ENCODE measurements around the gene URGCP. TPM values are rescaled to one million over a fixed set of nuclear protein-coding genes. Genes with fewer than 3 reads are reported as not detected.

The URGCP gene
- total RNA-seq, 1 experiment from 2014 or later: 26.6 TPM

GRCh38 chr7:43879477-43879876, 26.9 kb downstream of the URGCP start:
- no peak overlapping the region for H3K27ac ChIP-seq (ENCODE audit: low read depth, low read length, poor library complexity, severe bottlenecking)
- BruUV-seq (replicated peaks): no TSS peak
- POLR2A ChIA-PET (ENCODE audit: low non-redundant PET): no interaction called here
- peaks cover 47% of the 10 kb centered on the region for H3K36me3 ChIP-seq (ENCODE audit: insufficient read depth, low read length, poor library complexity, severe bottlenecking)
- no peaks in the 10 kb centered on the region for H3K27me3 ChIP-seq (replicated peaks; ENCODE audit: insufficient read depth, low read depth, low read length, poor library complexity)
- intact Hi-C loops (cut with micrococcal nuclease; ENCODE audit: unreplicated experiment): no loop called here
- no peaks in the 10 kb centered on the region for H3K9me3 ChIP-seq (ENCODE audit: low read depth, low read length, poor library complexity, severe bottlenecking)
- H3K4me1 ChIP-seq (ENCODE audit: insufficient read depth, low read length, poor library complexity, severe bottlenecking): no peaks in the 10 kb centered on the region
- no peak for DNase-seq (ENCODE audit: low spot score)
- H3K4me3 ChIP-seq (ENCODE audit: low read depth, low read length, poor library complexity, severe bottlenecking): no peak overlapping the region
- CTCF ChIA-PET: no interaction called here
- TF ChIP-seq EZH2 (IDR thresholded peaks at IDR 0.05; ENCODE audit: borderline replicate concordance, low read depth, low read length, poor library complexity, severe bottlenecking): no peak
- TF ChIP-seq CTCF (conservative IDR thresholded peaks at IDR 0.05; ENCODE audit: low read depth, low read length): no peak

- Histone ChIP-seq H3K4me1 (ENCODE audit: insufficient read depth, low read length, poor library complexity, severe bottlenecking) (no peaks in the 10 kb centered on the region), H3K27ac (ENCODE audit: low read depth, low read length, poor library complexity, severe bottlenecking) (no peak overlapping the region), H3K27me3 (replicated peaks; ENCODE audit: insufficient read depth, low read depth, low read length, poor library complexity) (no peaks in the 10 kb centered on the region), H3K9me3 (ENCODE audit: low read depth, low read length, poor library complexity, severe bottlenecking) (no peaks in the 10 kb centered on the region), H3K36me3 (ENCODE audit: insufficient read depth, low read length, poor library complexity, severe bottlenecking) (peaks cover 47% of the 10 kb centered on the region), H3K4me3 (ENCODE audit: low read depth, low read length, poor library complexity, severe bottlenecking) (no peak overlapping the region)
- ChIA-PET POLR2A (ENCODE audit: low non-redundant PET) (no interaction called here), CTCF (no interaction called here)
- DNase-seq (ENCODE audit: low spot score): no peak
- BruUV-seq (replicated peaks): no TSS peak
- intact Hi-C loops (cut with micrococcal nuclease; ENCODE audit: unreplicated experiment): no loop called here
- TF ChIP-seq CTCF (conservative IDR thresholded peaks at IDR 0.05; ENCODE audit: low read depth, low read length): no peak
Measured at GRCh38 chr7:43878867-43879266, 27.5 kb downstream of the URGCP start.

GRCh38 chr7:43877968-43878864, 28.2 kb downstream of the URGCP start:
- no peak for DNase-seq (ENCODE audit: low spot score)
- intact Hi-C loops (cut with micrococcal nuclease; ENCODE audit: unreplicated experiment): no loop called here
- H3K4me1 ChIP-seq (ENCODE audit: insufficient read depth, low read length, poor library complexity, severe bottlenecking): no peaks in the 10 kb centered on the region
- H3K27me3 ChIP-seq (replicated peaks; ENCODE audit: insufficient read depth, low read depth, low read length, poor library complexity): no peaks in the 10 kb centered on the region
- CTCF ChIA-PET: no interaction called here
- TF ChIP-seq EZH2 (IDR thresholded peaks at IDR 0.05; ENCODE audit: borderline replicate concordance, low read depth, low read length, poor library complexity, severe bottlenecking): no peak
- no peak for TF ChIP-seq CTCF (conservative IDR thresholded peaks at IDR 0.05; ENCODE audit: low read depth, low read length)
- no TSS peak for BruUV-seq (replicated peaks)
- no peaks in the 10 kb centered on the region for H3K9me3 ChIP-seq (ENCODE audit: low read depth, low read length, poor library complexity, severe bottlenecking)
- peaks cover 47% of the 10 kb centered on the region for H3K36me3 ChIP-seq (ENCODE audit: insufficient read depth, low read length, poor library complexity, severe bottlenecking)
- POLR2A ChIA-PET (ENCODE audit: low non-redundant PET): no interaction called here
- H3K27ac ChIP-seq (ENCODE audit: low read depth, low read length, poor library complexity, severe bottlenecking): no peak overlapping the region
- no peak overlapping the region for H3K4me3 ChIP-seq (ENCODE audit: low read depth, low read length, poor library complexity, severe bottlenecking)
